K562 (cell line): ENCODE data around the gene TMPRSS11D. TPM values are rescaled to one million over a fixed set of nuclear protein-coding genes. Genes with fewer than 3 reads are reported as not detected.
A peak's percentile ranks its signal among the peaks of the same experiment; 100 is the strongest.

Experiments
- ATAC-seq: fragments of 200-7000 bp; cut with Tn5 transposase; 3 replicates; pipeline ENCODE4 v1.9.1; 2020; ENCODE audit warnings: moderate library complexity
- BruUV-seq: library from RNA; stranded (reverse); fragments of 400-500 nt; replicated peaks from 2 replicates; lab custom pipeline; 2021; lab: Mats Ljungman, UMichigan
- CTCF ChIA-PET: fragments of 300-600 bp; formaldehyde crosslinking; extraction: SDS; loops from one replicate; lab custom pipeline; 2021; ENCODE audit warnings: low intra/inter-chr PET ratio; lab: Yijun Ruan, JAX
- POLR2A ChIA-PET: fragments of 300-600, 350-650 bp; sonication (Branson Sonifier 250); formaldehyde crosslinking; extraction: SDS; loops from one replicate; lab custom pipeline; 2021; ENCODE audit warnings: antibody characterized with exemption, inconsistent platforms; lab: Yijun Ruan, JAX
- DNase-seq, 4 experiments: peaks; one replicate each; pipeline versions ENCODE4 v3.0.0 to v3.0.0-alpha.2; 2011 to 2018; ENCODE audit warnings: low spot score in 3 of 4, mixed read lengths in 3 of 4; ENCODE audit errors: extremely low read depth in 1 of 4
- FAIRE-seq: peaks from 2 replicates; lab custom pipeline; 2011; peaks lifted over from hg19 to GRCh38; lab: Jason Lieb, UNC
- H2AFZ ChIP-seq: 2 replicates; pipeline ENCODE4 v1.6.0; 2011; ENCODE audit warnings: low read depth, low read length, control low read depth, inconsistent platforms
- H3K27ac ChIP-seq: fragments of 200-600 bp; 3 replicates; pipeline ENCODE4 v1.8.0; 2011; ENCODE audit warnings: low read depth, mild to moderate bottlenecking, control low read depth, inconsistent platforms, low read length, moderate library complexity, mixed read lengths; ENCODE audit errors: extremely low read depth
- H3K27me3 ChIP-seq, 2 experiments: fragments of 300-600 bp in 1 of 2; 2 replicates in 1 of 2; 3 replicates in 1 of 2; pipeline versions ENCODE4 v1.6.0 to v1.8.0; 2011; ENCODE audit warnings: inconsistent platforms in 2 of 2, low read length in 2 of 2, mild to moderate bottlenecking in 1 of 2, mixed read lengths in 1 of 2, moderate library complexity in 1 of 2; ENCODE audit not compliant: control insufficient read depth in 2 of 2, insufficient read depth in 2 of 2
- H3K36me3 ChIP-seq: fragments of 300-600 bp; 3 replicates; pipeline ENCODE4 v1.8.0; 2011; ENCODE audit warnings: mild to moderate bottlenecking, low read length, inconsistent platforms; ENCODE audit not compliant: control insufficient read depth, insufficient read depth
- H3K4me1 ChIP-seq, 2 experiments: fragments of 200-600 bp in 1 of 2; replicated peaks in 1 of 2; 2 replicates in 1 of 2; 3 replicates in 1 of 2; pipeline versions ENCODE4 v1.5.1 to v1.8.0; 2011; ENCODE audit warnings: inconsistent platforms in 2 of 2, low read length in 2 of 2, mild to moderate bottlenecking in 1 of 2, mixed read lengths in 1 of 2, moderate library complexity in 1 of 2; ENCODE audit not compliant: control insufficient read depth in 2 of 2, insufficient read depth in 2 of 2
- H3K4me2 ChIP-seq: 2 replicates; pipeline ENCODE4 v1.6.1; 2011; ENCODE audit warnings: low read length, control low read depth, inconsistent platforms, mixed read lengths; ENCODE audit not compliant: insufficient read depth
- H3K4me3 ChIP-seq: fragments of 200-600 bp; sonication (generic), shearing (Covaris generic); 2 replicates; pipeline ENCODE4 v1.5.1; 2016; ENCODE audit warnings: control low read depth, inconsistent platforms
- H3K79me2 ChIP-seq: fragments of 200-600 bp; 3 replicates; pipeline ENCODE4 v1.8.0; 2011; ENCODE audit warnings: low read length, inconsistent platforms; ENCODE audit not compliant: control insufficient read depth, insufficient read depth
- H3K9ac ChIP-seq, 2 experiments: 2 replicates each; pipeline versions ENCODE4 v1.6.0 to v1.6.1; 2011; ENCODE audit warnings: low read depth in 2 of 2, low read length in 2 of 2, control low read depth in 1 of 2, inconsistent platforms in 1 of 2, mild to moderate bottlenecking in 1 of 2, mixed read lengths in 1 of 2; ENCODE audit not compliant: insufficient read depth in 1 of 2
- H3K9me1 ChIP-seq: one replicate; pipeline ENCODE4 v1.6.0; 2011; ENCODE audit warnings: inconsistent platforms, mild to moderate bottlenecking, low read length, moderate library complexity; ENCODE audit not compliant: control insufficient read depth, insufficient read depth
- H3K9me3 ChIP-seq: replicated peaks from 2 replicates; pipeline ENCODE4 v1.5.1; 2011; ENCODE audit warnings: low read depth, low read length, inconsistent platforms; ENCODE audit not compliant: control insufficient read depth, insufficient read depth
- H4K20me1 ChIP-seq: replicated peaks from 2 replicates; pipeline ENCODE4 v1.6.1; 2011; ENCODE audit warnings: low read length, inconsistent platforms, mixed read lengths; ENCODE audit not compliant: control insufficient read depth, insufficient read depth
- CTCF ChIP-seq, 3 experiments: IDR thresholded peaks in 2 of 3; conservative IDR thresholded peaks in 1 of 3; 2 replicates each; pipeline ENCODE4 v1.5.1; 2011 to 2012; ENCODE audit warnings: low read length in 3 of 3, mild to moderate bottlenecking in 3 of 3, control low read depth in 2 of 3, improper control_type of control experiment in 1 of 3, inconsistent platforms in 1 of 3, low read depth in 1 of 3, mixed read lengths in 1 of 3, moderate library complexity in 1 of 3; ENCODE audit not compliant: insufficient read depth in 2 of 3
- HMBOX1 ChIP-seq: sonication (generic); IDR thresholded peaks from 2 replicates; pipeline ENCODE4 v1.6.1; 2016
- MEIS2 ChIP-seq: fragments of 450-650 bp; IDR thresholded peaks from 2 replicates; pipeline ENCODE4 v1.6.1; 2014; ENCODE audit warnings: mild to moderate bottlenecking; ENCODE audit not compliant: partially characterized antibody
- RAD21 ChIP-seq, 2 experiments: fragments of 250-450 bp in 1 of 2; fragments of 450-650 bp in 1 of 2; sonication (Bioruptor Pico) in 1 of 2; formaldehyde crosslinking in 1 of 2; IDR thresholded peaks in 1 of 2; conservative IDR thresholded peaks in 1 of 2; 2 replicates each; pipeline versions ENCODE4 v1.4.0 to v1.8.0; 2020 to 2022; ENCODE audit warnings: mild to moderate bottlenecking in 2 of 2, moderate library complexity in 1 of 2
- REST ChIP-seq, 2 experiments: fragments of 450-650 bp; formaldehyde crosslinking in 1 of 2; IDR thresholded peaks; 2 replicates each; pipeline versions ENCODE4 v1.4.0 to v1.6.1; 2014 to 2020; ENCODE audit warnings: mild to moderate bottlenecking in 2 of 2, borderline replicate concordance in 1 of 2, low read depth in 1 of 2
- SMARCE1 ChIP-seq: fragments of 450-650 bp; IDR thresholded peaks from 2 replicates; pipeline ENCODE4 v1.7.1; 2016; ENCODE audit warnings: mild to moderate bottlenecking
- XRCC3 ChIP-seq: fragments of 450-650 bp; IDR thresholded peaks from 2 replicates; pipeline ENCODE4 v1.6.1; 2017; ENCODE audit warnings: mild to moderate bottlenecking, moderate library complexity
- ZNF384 ChIP-seq: IDR thresholded peaks from 2 replicates; pipeline ENCODE4 v1.6.1; 2012; ENCODE audit warnings: low read depth, low read length, improper control_type of control experiment
- in situ Hi-C: fragments of 300-500 bp; cut with MboI; formaldehyde crosslinking; loops from 4 replicates; pipeline ENCODE4 v1.15.0; 2018; ENCODE audit warnings: inconsistent platforms, mixed read lengths
- intact Hi-C: fragments of 100-400 bp; cut with micrococcal nuclease; formaldehyde crosslinking; loops from 2 replicates; pipeline ENCODE4 v1.14.2; 2022
- polyA plus RNA-seq, 8 experiments: library from polyadenylated mRNA; depleted of rRNA in 4 of 8; stranded (reverse) in 5 of 8; unstranded in 3 of 8; fragments of >200 nt; fragmentation: Nextera tagmentation in 2 of 8; fragmentation: Illumina TruSeq in 1 of 8; extraction: Ambion mirVana in 2 of 8; extraction: Trizol in 1 of 8; gene quantifications; 2 replicates each; pipeline versions ENCODE4 v1.2.1 to v1.2.3, GENCODE V29; 2011 to 2014; ENCODE audit warnings: inconsistent platforms in 1 of 8, missing spikeins in 1 of 8
- total RNA-seq, 7 experiments: library from RNA; depleted of rRNA in 6 of 7; stranded (reverse); fragments of >200 nt in 6 of 7; fragmentation: Illumina TruSeq in 2 of 7; extraction: Trizol in 2 of 7; gene quantifications; 2 replicates each; pipeline versions ENCODE4 v1.2.1 to v1.2.3, GENCODE V29; 2011 to 2021; ENCODE audit warnings: low replicate concordance in 1 of 7

TMPRSS11D gene
- total and polyA plus RNA-seq, 9 of the 15 experiments (the other 6 are each of a cell fraction or from before 2014, with no cell fraction given), result not detected

GRCh38 chr4:67871867-67872266 lies 11.9 kb downstream of the TMPRSS11D start:
- DNase-seq (peak in 2 of 4 experiments; percentile 20 to 29), ATAC-seq (peak; percentile 91), FAIRE-seq (peak; percentile 79)
- H3K4me3 ChIP-seq, result no peak overlapping the region
- intact Hi-C loops (loop anchor here (10.0 kb wide), 1 partner anchor 303 kb away; no protein-coding TSS in a partner anchor), in situ Hi-C loops (no loop called here)
- H3K9me3 ChIP-seq, result no peaks in the 10 kb centered on the region
- H3K4me1 ChIP-seq, result no peaks in the 10 kb centered on the region
- BruUV-seq, result no TSS peak
- no peaks in the 10 kb centered on the region for H3K27me3 ChIP-seq
- ChIA-PET POLR2A (no interaction called here), CTCF (interaction anchor here (1.1 kb wide), 1 partner anchor 303 kb away, joined by 3 read pairs; no protein-coding TSS in a partner anchor)
- no peaks in the 10 kb centered on the region for H3K9me1 ChIP-seq
- no peaks in the 10 kb centered on the region for H3K79me2 ChIP-seq
- no peak overlapping the region for H3K4me2 ChIP-seq
- H3K36me3 ChIP-seq, result no peaks in the 10 kb centered on the region
- H2AFZ ChIP-seq, result no peak overlapping the region
- no peaks in the 10 kb centered on the region for H4K20me1 ChIP-seq
- no peak overlapping the region for H3K27ac ChIP-seq
- H3K9ac ChIP-seq, result no peak overlapping the region
- peak; percentile 16 to 60 (median 43); a peak in 4 of 6 replicates for TF ChIP-seq CTCF (IDR thresholded peaks at IDR 0.05 in 2 of 3, conservative IDR thresholded peaks at IDR 0.05 in 1 of 3; ENCODE audit: insufficient read depth in 2 of 3, low read depth in 1 of 3, low read length in 3 of 3)
- peak; percentile 11; the same call in 1 of the 2 replicates for TF ChIP-seq REST (IDR thresholded peaks at IDR 0.05; ENCODE audit: borderline replicate concordance)
- TF ChIP-seq REST (CRISPR knock-in tag; IDR thresholded peaks at IDR 0.05; ENCODE audit: low read depth), result no peak
- TF ChIP-seq HMBOX1, result peak; percentile 64
- TF ChIP-seq SMARCE1, result no peak
- TF ChIP-seq ZNF384, result no peak
- no peak for TF ChIP-seq XRCC3
- TF ChIP-seq MEIS2, result peak; percentile 48
- TF ChIP-seq RAD21 (CRISPR knock-in tag; conservative IDR thresholded peaks at IDR 0.05 in 1 of 2, IDR thresholded peaks at IDR 0.05 in 1 of 2), result peak in 1 of 2 experiments; percentile 62; a peak in 3 of 4 replicates
